Psoas muscle (tissue), 8 donors: ENCODE results near the gene MYLK2. TPM values are rescaled to one million over a fixed set of nuclear protein-coding genes. Genes with fewer than 3 reads are reported as not detected.

Experiments used
- ATAC-seq, 4 donors: fragments of 200-7000 bp; cut with Tn5 transposase; one replicate each; pipeline ENCODE4 v1.9.1; 2020; ENCODE audit warnings: moderate library complexity in 3 of 4, mild to moderate bottlenecking in 2 of 4
- DNase-seq, 2 donors: peaks; one replicate each; pipeline ENCODE4 v3.0.0-alpha.2; 2020
- H3K27ac ChIP-seq: fragments of 200-600 bp; one replicate; pipeline ENCODE4 v1.8.0; 2022
- H3K27me3 ChIP-seq, 3 donors: fragments of 200-600 bp in 1 of 3; one replicate each; pipeline versions ENCODE4 v1.6.1 to v1.8.0; 2013 to 2022; ENCODE audit warnings: low read length in 2 of 3, mild to moderate bottlenecking in 2 of 3, moderate library complexity in 1 of 3; ENCODE audit not compliant: insufficient read depth in 3 of 3
- H3K36me3 ChIP-seq, 2 donors: fragments of 200-600 bp in 1 of 2; one replicate each; pipeline versions ENCODE4 v1.6.1 to v1.8.0; 2013 to 2022; ENCODE audit warnings: low read depth in 1 of 2, mild to moderate bottlenecking in 1 of 2, moderate library complexity in 1 of 2; ENCODE audit not compliant: insufficient read depth in 1 of 2
- H3K4me1 ChIP-seq: fragments of 200-600 bp; one replicate; pipeline ENCODE4 v1.8.0; 2022
- H3K4me3 ChIP-seq: fragments of 200-600 bp; one replicate; pipeline ENCODE4 v1.8.0; 2022; ENCODE audit warnings: mild to moderate bottlenecking
- H3K9me3 ChIP-seq: fragments of 200-600 bp; one replicate; pipeline ENCODE4 v1.8.0; 2022
- CTCF ChIP-seq: fragments of 200-600 bp; IDR thresholded peaks from one replicate; pipeline ENCODE4 v1.8.0; 2022; ENCODE audit warnings: antibody characterized with exemption
- WGBS, 3 donors: extraction: QIAGEN DNeasy Blood & Tissue Kit; methylation state at CpG; one replicate each; pipeline versions ENCODE4 v1.1.6 to v1.1.7; 2013; 5-methylcytosine and 5-hydroxymethylcytosine counted together
- intact Hi-C, 2 donors: fragments of 100-400 bp; cut with DNase I; formaldehyde crosslinking; loops; one replicate each; pipeline versions ENCODE4 v1.11.0 to v1.14.2; 2022
- polyA plus RNA-seq, 3 donors: library from polyadenylated mRNA; stranded (reverse); fragments of 200-250 nt; gene quantifications; one replicate each; pipeline ENCODE4 v1.2.3, GENCODE V29; 2013
- total RNA-seq, 4 donors: library from RNA; stranded (reverse); fragmentation: NEBNext Ultra II Directional in 2 of 4; extraction: Animal tissue kit (Norgen Biotek cat#: 25700) in 2 of 4; gene quantifications; one replicate each; pipeline versions ENCODE4 v1.2.1 to v1.2.4, GENCODE V29; 2021 to 2023
- donor health status: healthy with polysubstance abuse.
- donor health status: DM: no; HTN: no; CAD: no; lungs with moderate emphysema.
- donor health status: Bipolar disorder and iron deficiency.
- donor health status: healthy.
- donor health status: DM: yes; HTN: yes; CAD: no.
- donor health status: DM: no; HTN: no; CAD: no.
- donor health status: DM: no; HTN: no; CAD: no.
- donor health status: DM: yes; HTN: yes; CAD: no.

MYLK2 gene
- total and polyA plus RNA-seq, 7 donors, result 30.6 to 273 (median 94.5) TPM

- ATAC-seq, result no peak
Observed at GRCh38 chr20:31838646-31839292, 19.6 kb downstream of the MYLK2 start.

GRCh38 chr20:31839782-31840487, 20.8 kb downstream of the MYLK2 start:
- peaks cover 0 to 6% of the 10 kb centered on the region in 2 donors for H3K36me3 ChIP-seq
- peak overlapping the region; percentile 36 for H3K27ac ChIP-seq
- ATAC-seq, result no peak
- no peak for TF ChIP-seq CTCF
- no peaks in the 10 kb centered on the region for H3K9me3 ChIP-seq
- DNase-seq, result no peak
- intact Hi-C loops, result loop anchor here in 1 of 2 donors (5.0 kb wide), 1 partner anchor 113 kb away; no protein-coding TSS in a partner anchor
- peaks cover 18% of the 10 kb centered on the region for H3K4me1 ChIP-seq
- 44 to 63% (median 47%) methylated on average over 5 of the region's 5 CpGs for WGBS, 3 donors
- no peak overlapping the region for H3K4me3 ChIP-seq
- no peaks in the 10 kb centered on the region for H3K27me3 ChIP-seq

More at GRCh38 chr20:31838646-31839292, 19.6 kb downstream of the MYLK2 start:
- Histone ChIP-seq H3K4me1 (peaks cover 28% of the 10 kb centered on the region), H3K9me3 (no peaks in the 10 kb centered on the region), H3K27me3 (no peaks in the 10 kb centered on the region), H3K4me3 (no peak overlapping the region), H3K36me3 (peaks cover 0 to 18% of the 10 kb centered on the region in 2 donors), H3K27ac (no peak overlapping the region)
- no peak for TF ChIP-seq CTCF
- intact Hi-C loops, result loop anchor here in 1 of 2 donors (5.0 kb wide), 1 partner anchor 111 kb away; no protein-coding TSS in a partner anchor
- 68 to 78% (median 71%) methylated on average over 9 of the region's 9 CpGs for WGBS, 3 donors
- DNase-seq, result no peak

GRCh38 chr20:31840906-31841816, 22.0 kb downstream of the MYLK2 start:
- intact Hi-C loops, result no loop called here
- Histone ChIP-seq H3K9me3 (no peaks in the 10 kb centered on the region), H3K27ac (peak overlapping the region; percentile 55), H3K36me3 (no peaks in the 10 kb centered on the region), H3K4me1 (peaks cover 7% of the 10 kb centered on the region), H3K27me3 (no peaks in the 10 kb centered on the region), H3K4me3 (no peak overlapping the region)
- no peak for ATAC-seq
- DNase-seq, result no peak
- 59 to 65% (median 64%) methylated on average over 15 of the region's 15 CpGs for WGBS, 3 donors
- no peak for TF ChIP-seq CTCF

- peak overlapping the region; percentile 55 for H3K27ac ChIP-seq
- 34 to 38% (median 36%) methylated on average over 8 of the region's 8 CpGs for WGBS, 3 donors
- no peaks in the 10 kb centered on the region for H3K4me1 ChIP-seq
- H3K4me3 ChIP-seq, result no peak overlapping the region
- intact Hi-C loops, result no loop called here
- H3K27me3 ChIP-seq, result no peaks in the 10 kb centered on the region
- ATAC-seq, result peak in 1 of 4 donors; percentile 3
- peak in 1 of 2 donors; percentile 60 for DNase-seq
- no peaks in the 10 kb centered on the region for H3K36me3 ChIP-seq
- H3K9me3 ChIP-seq, result no peaks in the 10 kb centered on the region
- TF ChIP-seq CTCF, result no peak
Observed at GRCh38 chr20:31841928-31842327, 22.8 kb downstream of the MYLK2 start.
